Naive thymus-derived CD8-positive, alpha-beta T cell (primary cell): ENCODE results near the gene CSRP1. TPM values are rescaled to one million over a fixed set of nuclear protein-coding genes. Genes with fewer than 3 reads are reported as not detected.
"Not testable (repeated sequence)": the region's sequence is repeated elsewhere in the genome, so short reads cannot be mapped to it uniquely, and the experiment has no call there.

Experiments
- ATAC-seq, 2 donors: fragments of 150-1000 bp; cut with Tn5 transposase in 1 of 2; sonication (Bioruptor Pico), chemical (Tn5 transposase) in 1 of 2; 1 replicate in 1 of 2; 2 replicates in 1 of 2; pipeline ENCODE4 v1.10.0; 2021; ENCODE audit warnings: mild to moderate bottlenecking in 2 of 2, moderate library complexity in 2 of 2
- POLR2A ChIA-PET: fragments of 350-600 bp; sonication (Branson Sonifier 250); formaldehyde crosslinking; loops from one replicate; lab custom pipeline; 2021; ENCODE audit warnings: antibody characterized with exemption; lab: Charles Lee
- DNase-seq, 10 donors: peaks; one replicate each; pipeline versions ENCODE4 v3.0.0 to v3.0.0-alpha.2; 2020 to 2022
- H3K27ac Mint-ChIP-seq, 10 donors: one replicate each; pipeline ENCODE4 v1.8.0; 2020 to 2022; ENCODE audit warnings: mild to moderate bottlenecking in 10 of 10, mixed read lengths in 10 of 10, moderate library complexity in 4 of 10, inconsistent platforms in 1 of 10
- H3K27me3 Mint-ChIP-seq, 5 donors: one replicate each; pipeline ENCODE4 v1.8.0; 2021 to 2022; ENCODE audit warnings: mixed read lengths in 5 of 5
- H3K36me3 Mint-ChIP-seq, 3 donors: one replicate each; pipeline ENCODE4 v1.8.0; 2020 to 2022; ENCODE audit warnings: mixed read lengths in 3 of 3, mild to moderate bottlenecking in 2 of 3, inconsistent platforms in 1 of 3
- H3K4me1 Mint-ChIP-seq, 4 donors: one replicate each; pipeline ENCODE4 v1.8.0; 2021 to 2022; ENCODE audit warnings: mixed read lengths in 4 of 4
- H3K4me3 Mint-ChIP-seq, 10 donors: one replicate each; pipeline ENCODE4 v1.8.0; 2020 to 2022; ENCODE audit warnings: mild to moderate bottlenecking in 10 of 10, mixed read lengths in 10 of 10, moderate library complexity in 6 of 10, inconsistent platforms in 1 of 10
- H3K9me3 Mint-ChIP-seq, 9 donors: one replicate each; pipeline ENCODE4 v1.8.0; 2020 to 2022; ENCODE audit warnings: mixed read lengths in 9 of 9, mild to moderate bottlenecking in 3 of 9, inconsistent platforms in 1 of 9, moderate library complexity in 1 of 9
- polyA plus RNA-seq, 3 donors: library from polyadenylated mRNA; unstranded; fragments of 300-500 nt; fragmentation: Illumina TruSeq; gene quantifications; one replicate each; pipeline ENCODE4 v1.2.3, GENCODE V29; 2021
- total RNA-seq, 8 experiments: library from RNA in 2 of 8; stranded (reverse) in 2 of 8; gene quantifications; one replicate each; pipeline ENCODE4 v1.2.3 and lab custom pipeline; 2021 to 2026

The CSRP1 gene
- total and polyA plus RNA-seq, 5 experiments from 2014 or later, result 21.8 to 48.2 (median 43.3) TPM

DNA sequence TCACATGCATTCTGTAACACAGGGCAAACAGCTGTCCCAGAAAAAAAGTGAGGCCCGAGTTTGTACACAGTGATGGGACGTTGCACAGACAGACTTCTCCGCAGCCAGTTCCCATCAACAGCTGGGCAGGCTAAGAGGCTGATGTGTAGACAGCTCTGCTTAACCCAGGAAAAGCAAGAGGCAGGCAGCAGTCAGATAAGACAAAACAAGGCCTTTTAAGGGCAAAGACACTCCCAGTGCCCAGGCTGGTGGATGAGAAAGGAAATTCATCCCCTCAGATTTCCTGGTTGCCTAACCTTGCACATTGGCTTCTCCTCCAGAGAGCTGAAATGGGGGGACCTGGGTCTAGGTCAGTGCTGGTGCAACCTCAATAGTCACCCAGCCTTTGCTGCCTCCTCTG lies 20.7 kb downstream of the CSRP1 start:
- Mint-ChIP-seq H3K4me1 (peaks cover 4 to 14% (median 12%) of the 10 kb centered on the region in 4 donors), H3K4me3 (no peak overlapping the region), H3K36me3 (peaks cover 0 to 52% (median 0%) of the 10 kb centered on the region in 3 donors), H3K27me3 (peaks cover 0 to 5% (median 2%) of the 10 kb centered on the region in 5 donors), H3K27ac (peak overlapping the region in 6 of 10 donors; percentile 1 to 76 (median 42)), H3K9me3 (no peaks in the 10 kb centered on the region)
- no peak for DNase-seq
- ATAC-seq, result no peak
- POLR2A ChIA-PET, result interaction anchor here (1.0 kb wide), 1 partner anchor 14 kb away, joined by 4 read pairs; no protein-coding TSS in a partner anchor

GRCh38 chr1:201485184-201485774 lies 21.6 kb downstream of the CSRP1 start:
- no peak for ATAC-seq
- Mint-ChIP-seq H3K4me3 (no peak overlapping the region), H3K27me3 (peaks cover 0 to 14% (median 7%) of the 10 kb centered on the region in 5 donors), H3K36me3 (peaks cover 0 to 49% (median 0%) of the 10 kb centered on the region in 3 donors), H3K9me3 (no peaks in the 10 kb centered on the region), H3K27ac (no peak overlapping the region), H3K4me1 (peaks cover 8 to 22% (median 20%) of the 10 kb centered on the region in 4 donors)
- POLR2A ChIA-PET, result no interaction called here
- no peak for DNase-seq

- POLR2A ChIA-PET, result interaction anchor here (2.2 to 3.6 kb wide), 2 partner anchors 23 to 29 kb away, joined by 23 to 24 read pairs; partner anchors contain the start of gene CSRP1
- ATAC-seq (no peak), DNase-seq (no peak)
- no peaks in the 10 kb centered on the region for H3K9me3 Mint-ChIP-seq
- peaks cover 5 to 28% (median 14%) of the 10 kb centered on the region in 5 donors for H3K27me3 Mint-ChIP-seq
- no peak overlapping the region for H3K4me3 Mint-ChIP-seq
- H3K27ac Mint-ChIP-seq, result peak overlapping the region in 1 of 10 donors; percentile 73
- H3K36me3 Mint-ChIP-seq, result peaks cover 0 to 38% (median 0%) of the 10 kb centered on the region in 3 donors
- H3K4me1 Mint-ChIP-seq, result peaks cover 8 to 23% (median 20%) of the 10 kb centered on the region in 4 donors
Measured at GRCh38 chr1:201483373-201483949, 23.5 kb downstream of the CSRP1 start.

DNA sequence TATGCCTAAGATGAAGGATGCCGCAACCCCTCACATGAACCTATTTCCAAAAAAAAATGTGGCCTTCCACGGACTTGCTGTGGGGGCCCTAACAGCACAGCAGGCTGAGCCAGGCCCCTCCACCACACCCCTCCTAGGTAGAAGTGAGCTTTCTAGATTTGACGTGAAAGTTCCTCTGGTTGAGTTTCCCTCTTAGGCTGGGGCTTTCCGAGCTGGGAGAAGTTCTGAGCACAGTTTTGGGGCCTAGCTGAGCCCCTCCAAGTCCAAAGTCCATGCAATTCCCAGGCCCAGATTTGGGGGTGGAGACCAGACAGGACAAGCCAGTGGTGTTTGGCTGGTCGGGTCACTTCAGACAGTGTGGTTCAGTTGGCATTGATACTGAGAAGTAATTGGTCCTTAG lies 24.2 kb downstream of the CSRP1 start:
- Mint-ChIP-seq H3K27me3 (peaks cover 6 to 33% (median 14%) of the 10 kb centered on the region in 5 donors), H3K4me1 (peaks cover 8 to 23% (median 20%) of the 10 kb centered on the region in 4 donors), H3K36me3 (peaks cover 0 to 31% (median 0%) of the 10 kb centered on the region in 3 donors), H3K9me3 (no peaks in the 10 kb centered on the region), H3K27ac (no peak overlapping the region), H3K4me3 (peak overlapping the region in 1 of 10 donors; percentile 79)
- ATAC-seq (no peak), DNase-seq (no peak)
- POLR2A ChIA-PET, result interaction anchor here (2.2 to 3.6 kb wide), 2 partner anchors 24 to 30 kb away, joined by 23 to 24 read pairs; partner anchors contain the start of gene CSRP1

GRCh38 chr1:201481761-201482493 lies 25.0 kb downstream of the CSRP1 start:
- DNase-seq (peak; percentile 61 to 88 (median 74)), ATAC-seq (peak; percentile 89 to 91)
- Mint-ChIP-seq H3K36me3 (peaks cover 0 to 26% (median 0%) of the 10 kb centered on the region in 3 donors), H3K27me3 (peaks cover 11 to 41% (median 20%) of the 10 kb centered on the region in 5 donors), H3K4me3 (peak overlapping the region; percentile 69 to 80 (median 78)), H3K4me1 (peaks cover 8 to 23% (median 20%) of the 10 kb centered on the region in 4 donors), H3K27ac (peak overlapping the region in 3 of 10 donors; percentile 2 to 29 (median 17)), H3K9me3 (no peaks in the 10 kb centered on the region)
- POLR2A ChIA-PET, result interaction anchor here (2.2 to 3.6 kb wide), 2 partner anchors 24 to 31 kb away, joined by 23 to 24 read pairs; partner anchors contain the start of gene CSRP1

DNA sequence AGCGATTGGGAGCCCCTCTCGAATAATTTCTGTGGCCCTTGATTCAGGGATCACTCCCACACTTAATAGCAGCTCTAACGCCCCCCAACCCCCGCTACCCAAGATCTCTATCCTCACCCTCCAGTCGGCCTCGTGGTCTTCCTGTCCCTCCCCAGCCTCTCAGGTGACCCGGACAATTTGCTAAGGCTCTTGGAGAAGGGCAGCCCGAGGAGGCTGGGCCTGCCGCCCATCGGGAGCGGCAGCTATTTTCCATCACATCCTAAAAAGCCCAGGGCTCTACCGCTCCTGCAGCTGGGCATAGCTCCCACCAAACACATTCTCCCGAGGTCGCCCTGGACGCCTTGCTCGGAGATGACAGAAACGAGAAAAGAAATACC lies 25.9 kb downstream of the CSRP1 start:
- ATAC-seq (no peak), DNase-seq (no peak)
- Mint-ChIP-seq H3K9me3 (no peaks in the 10 kb centered on the region), H3K27ac (peak overlapping the region in 3 of 10 donors; percentile 40 to 52 (median 43)), H3K4me1 (peaks cover 8 to 23% (median 20%) of the 10 kb centered on the region in 4 donors), H3K4me3 (peak overlapping the region; percentile 69 to 80 (median 76)), H3K27me3 (peaks cover 11 to 51% (median 22%) of the 10 kb centered on the region in 5 donors), H3K36me3 (peaks cover 0 to 24% (median 0%) of the 10 kb centered on the region in 3 donors)
- POLR2A ChIA-PET, result interaction anchor here (1.0 to 3.6 kb wide), 3 partner anchors 25 to 32 kb away, joined by 3 to 24 read pairs (median 23); partner anchors contain the start of gene CSRP1

DNA sequence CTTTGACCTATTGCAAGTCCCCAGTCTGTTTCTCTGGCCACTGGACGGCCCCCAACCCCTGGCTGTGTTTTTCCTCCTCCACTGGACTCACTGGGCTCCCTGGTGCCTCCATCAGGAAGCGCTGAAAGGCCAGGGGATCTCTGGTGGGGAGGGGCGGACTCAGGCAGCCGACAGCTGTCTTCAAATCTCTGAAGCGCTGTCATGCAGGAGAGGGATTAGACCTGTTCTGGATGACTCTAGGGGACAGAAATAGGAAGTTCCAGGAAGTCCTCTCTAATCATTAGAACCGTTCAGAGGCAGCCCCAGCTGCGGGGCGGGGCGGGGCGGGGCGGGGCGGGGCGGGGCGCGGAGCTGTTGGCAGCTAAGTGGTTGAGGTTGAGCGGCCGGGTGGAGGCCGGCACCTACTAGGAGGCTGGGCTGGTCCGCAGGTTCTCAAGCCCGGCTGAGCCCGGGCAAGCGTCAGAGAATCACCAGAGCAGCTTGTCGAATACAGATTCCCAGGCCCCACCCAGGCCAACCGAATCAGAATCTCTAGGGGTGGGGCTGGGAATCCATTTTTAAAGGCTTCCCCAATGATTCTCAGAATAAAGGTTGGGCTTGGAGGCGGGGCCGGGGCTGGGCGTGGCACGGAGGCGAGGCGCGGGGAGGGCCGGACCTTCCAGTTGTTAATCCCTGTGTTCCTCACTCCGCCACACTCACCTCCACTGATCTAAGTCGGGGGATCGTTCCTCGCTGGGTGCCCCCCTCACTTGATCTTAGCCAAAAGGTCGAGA lies 26.5 kb downstream of the CSRP1 start:
- peak in 7 of 10 donors; percentile 10 to 34 (median 22) for DNase-seq
- Mint-ChIP-seq H3K4me3 (peak overlapping the region; percentile 69 to 80 (median 76)), H3K4me1 (peaks cover 8 to 23% (median 20%) of the 10 kb centered on the region in 4 donors), H3K36me3 (peaks cover 0 to 20% (median 0%) of the 10 kb centered on the region in 3 donors), H3K27me3 (peaks cover 11 to 52% (median 22%) of the 10 kb centered on the region in 5 donors), H3K27ac (peak overlapping the region in 1 of 10 donors; percentile 43), H3K9me3 (no peaks in the 10 kb centered on the region)
- ATAC-seq, result peak in 1 of 2 donors; percentile 27
- POLR2A ChIA-PET, result interaction anchor here (1.0 kb wide), 1 partner anchor 32 kb away, joined by 3 read pairs; no protein-coding TSS in a partner anchor

GRCh38 chr1:201479201-201479730 lies 27.7 kb downstream of the CSRP1 start:
- Mint-ChIP-seq H3K4me3 (peak overlapping the region in 2 of 10 donors; percentile 43 to 46), H3K36me3 (peaks cover 0 to 10% (median 0%) of the 10 kb centered on the region in 3 donors), H3K9me3 (no peaks in the 10 kb centered on the region), H3K4me1 (peaks cover 8 to 23% (median 20%) of the 10 kb centered on the region in 4 donors), H3K27ac (no peak overlapping the region), H3K27me3 (peaks cover 13 to 52% (median 24%) of the 10 kb centered on the region in 5 donors)
- no peak for ATAC-seq
- DNase-seq, result no peak
- POLR2A ChIA-PET, result no interaction called here

DNA sequence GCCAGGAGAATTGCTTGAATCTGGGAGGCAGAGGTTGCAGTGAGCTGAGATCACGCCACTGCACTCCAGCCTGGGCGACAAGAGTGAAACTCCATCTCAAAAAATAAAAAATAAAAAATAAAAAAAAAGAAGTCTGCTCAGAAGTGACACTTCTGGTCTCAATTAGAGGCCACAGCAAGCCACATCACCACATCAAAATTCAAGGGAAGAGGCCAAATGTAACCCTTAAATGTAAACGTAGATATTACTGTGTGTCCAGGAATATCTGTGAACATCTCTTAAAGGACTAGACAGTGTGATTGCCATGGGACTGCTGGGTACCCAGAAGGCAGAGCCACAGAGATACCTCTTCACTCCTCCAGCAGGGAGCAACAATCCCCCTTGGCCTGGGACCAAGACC lies 28.3 kb downstream of the CSRP1 start:
- DNase-seq, H3K9me3 Mint-ChIP-seq, H3K4me3 Mint-ChIP-seq, ATAC-seq, H3K36me3 Mint-ChIP-seq, POLR2A ChIA-PET, H3K27ac Mint-ChIP-seq: not testable (repeated sequence)
- peaks cover 8 to 23% (median 20%) of the 10 kb centered on the region in 4 donors for H3K4me1 Mint-ChIP-seq
- H3K27me3 Mint-ChIP-seq, result peaks cover 13 to 56% (median 28%) of the 10 kb centered on the region in 5 donors

- Mint-ChIP-seq H3K4me1 (peaks cover 6 to 21% (median 12%) of the 10 kb centered on the region in 4 donors), H3K27ac (peak overlapping the region in 1 of 10 donors; percentile 59), H3K4me3 (no peak overlapping the region), H3K9me3 (no peaks in the 10 kb centered on the region), H3K36me3 (peaks cover 0 to 4% (median 0%) of the 10 kb centered on the region in 3 donors), H3K27me3 (peaks cover 22 to 75% (median 37%) of the 10 kb centered on the region in 5 donors)
- ATAC-seq, result no peak
- DNase-seq, result no peak
- POLR2A ChIA-PET, result no interaction called here
Measured at GRCh38 chr1:201476670-201477344, 30.1 kb downstream of the CSRP1 start.
